Frontal cortex (tissue), 4 donors: ENCODE measurements around the gene NDUFAF4. TPM values are rescaled to one million over a fixed set of nuclear protein-coding genes. Genes with fewer than 3 reads are reported as not detected.

Experiments used
- DNase-seq, 2 donors: peaks; one replicate each; pipeline ENCODE4 v3.0.0; 2012; ENCODE audit warnings: low spot score in 2 of 2
- FAIRE-seq: peaks from 2 replicates; lab custom pipeline; 2012; peaks lifted over from hg19 to GRCh38; lab: Jason Lieb, UNC
- small RNA-seq: library from RNA; depleted of rRNA; stranded (forward); fragments of <200 nt; gene quantifications from one replicate; pipeline ENCODE3, GENCODE V24; 2014
- total RNA-seq: library from RNA; depleted of rRNA; stranded (reverse); fragments of >200 nt; gene quantifications from one replicate; pipeline ENCODE4 v1.2.3, GENCODE V29; 2014
- donor health status: control.
- donor health status: control.
- donor health status: control.

Gene NDUFAF4
- total RNA-seq, 1 donor from 2014 or later = 56.3 TPM

DNA sequence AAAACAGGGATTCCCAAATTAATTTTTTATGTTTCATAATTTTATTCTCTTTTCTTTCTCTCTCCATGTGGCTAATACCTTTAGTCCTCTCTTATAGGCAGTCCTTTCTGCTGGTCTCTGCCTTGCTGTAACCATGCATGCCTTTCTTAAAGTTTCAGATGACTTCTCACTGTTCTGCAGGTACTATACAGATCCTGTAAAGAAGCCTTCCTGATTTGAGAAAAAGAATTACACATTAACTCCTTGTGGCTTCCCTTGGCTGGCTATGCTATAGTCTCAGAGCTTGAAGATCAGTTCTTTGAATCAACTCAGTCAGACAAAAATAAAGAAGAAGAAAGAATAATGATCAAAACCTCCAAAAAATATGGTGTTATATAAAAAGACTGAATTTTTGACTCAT is 53.2 kb downstream of the NDUFAF4 start:
- DNase-seq (no peak), FAIRE-seq (no peak)

DNA sequence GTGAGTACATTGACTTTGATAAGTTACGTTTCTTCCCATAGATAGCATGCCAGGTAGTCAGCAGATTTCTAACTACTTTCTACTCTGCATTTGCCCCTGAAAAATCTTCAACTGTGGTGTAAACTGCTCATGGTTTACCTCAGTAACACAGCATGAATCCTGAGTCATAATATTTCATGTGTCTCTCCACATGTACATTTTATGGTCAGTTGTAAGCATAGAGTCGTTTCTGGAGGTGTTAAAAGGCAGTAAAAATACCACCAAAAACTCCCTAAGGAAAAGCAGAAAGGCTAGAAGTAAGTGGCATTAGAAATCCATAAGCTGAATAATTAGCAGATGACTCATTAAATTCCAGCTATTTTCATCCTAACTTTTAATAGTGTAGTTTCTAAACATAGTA is 56.3 kb downstream of the NDUFAF4 start:
- DNase-seq = no peak
- FAIRE-seq = no peak

Small RNAs within 50 kb of the gene (small RNA-seq; reads per million reads assigned to genes)
- gene RN7SL509P = not detected

Other genes with a start within 250 kb of the NDUFAF4 start
- 13.9 TPM for gene GPR63, start 60.4 kb downstream of the NDUFAF4 start, total RNA-seq
- 11.8 TPM for gene KLHL32, start 26.8 kb upstream of the NDUFAF4 start, total RNA-seq